ENCODE data around the gene MLYCD.

Gene MLYCD

GRCh38 chr16:83955218-83956130 lies 56.6 kb downstream of the MLYCD start:
- no peak for DNase-seq (ENCODE audit: low read depth in 2 of 2)

GRCh38 chr16:83956336-83957289 lies 57.7 kb downstream of the MLYCD start:
- DNase-seq (ENCODE audit: low read depth in 2 of 2), result peak; percentile 61 to 64

- DNase-seq (ENCODE audit: low read depth in 2 of 2), result no peak
Measured at GRCh38 chr16:83957296-83957855, 58.5 kb downstream of the MLYCD start.

GRCh38 chr16:83958137-83958845 lies 59.4 kb downstream of the MLYCD start:
- no peak for DNase-seq (ENCODE audit: low read depth in 2 of 2)

- no peak for DNase-seq (ENCODE audit: low read depth in 2 of 2)
Measured at GRCh38 chr16:83958846-83959565, 60.1 kb downstream of the MLYCD start.

- no peak for DNase-seq (ENCODE audit: low read depth in 2 of 2)
Measured at GRCh38 chr16:83959656-83960434, 60.9 kb downstream of the MLYCD start.

DNA sequence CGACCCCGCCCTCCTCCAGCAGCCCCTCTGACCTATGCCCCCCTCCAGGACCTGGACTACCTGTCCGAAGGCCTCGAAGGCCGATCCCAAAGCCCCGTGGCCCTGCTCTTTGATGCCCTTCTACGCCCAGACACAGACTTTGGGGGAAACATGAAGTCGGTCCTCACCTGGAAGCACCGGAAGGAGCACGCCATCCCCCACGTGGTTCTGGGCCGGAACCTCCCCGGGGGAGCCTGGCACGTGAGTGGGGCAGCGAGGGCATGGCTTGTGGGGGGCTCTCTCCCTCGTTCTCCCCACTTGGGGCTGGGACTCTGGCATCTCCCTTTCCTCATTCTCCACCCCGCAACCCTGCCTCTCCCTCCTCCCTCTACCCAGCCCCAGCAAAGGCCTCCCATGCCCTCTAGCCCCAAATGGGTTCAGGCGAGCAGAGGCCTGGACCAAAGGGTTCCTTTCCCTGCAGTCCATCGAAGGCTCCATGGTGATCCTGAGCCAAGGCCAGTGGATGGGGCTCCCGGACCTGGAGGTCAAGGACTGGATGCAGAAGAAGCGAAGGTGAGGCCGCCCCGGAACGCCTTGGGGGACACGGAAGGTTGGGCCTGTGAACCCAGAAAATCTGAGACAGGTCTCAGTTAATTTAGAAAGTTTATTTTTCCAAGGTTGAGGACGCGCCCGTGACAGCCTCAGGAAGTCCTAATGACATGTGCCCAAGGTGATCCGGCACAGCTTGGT lies 61.8 kb downstream of the MLYCD start:
- DNase-seq (ENCODE audit: low read depth in 2 of 2), result no peak

DNA sequence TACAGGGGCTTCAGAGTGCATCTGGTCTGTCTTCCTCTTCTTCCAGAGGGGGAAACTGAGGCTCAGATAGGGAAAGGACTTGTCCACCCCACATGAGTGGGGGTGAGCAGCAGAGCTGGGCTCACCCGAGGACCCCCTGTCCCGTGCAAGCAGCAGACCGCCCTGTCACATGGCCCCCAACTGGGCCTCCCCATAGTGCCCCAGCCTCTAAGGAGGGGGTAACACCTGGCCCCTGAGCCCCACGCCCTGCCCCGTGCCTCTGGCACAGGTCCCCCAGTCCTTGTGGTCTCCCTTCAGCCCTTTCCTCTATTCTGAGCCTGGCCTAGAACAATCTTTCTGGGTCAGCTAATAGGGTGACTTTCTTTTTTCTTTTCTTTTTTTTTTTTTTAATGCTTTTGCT lies 62.7 kb downstream of the MLYCD start:
- DNase-seq (ENCODE audit: low read depth in 2 of 2), result no peak

GRCh38 chr16:83963277-83964119 lies 64.6 kb downstream of the MLYCD start:
- no peak for DNase-seq (ENCODE audit: low read depth in 2 of 2)

GRCh38 chr16:83964684-83965443 lies 65.9 kb downstream of the MLYCD start:
- no peak for DNase-seq (ENCODE audit: low read depth in 2 of 2)

DNA sequence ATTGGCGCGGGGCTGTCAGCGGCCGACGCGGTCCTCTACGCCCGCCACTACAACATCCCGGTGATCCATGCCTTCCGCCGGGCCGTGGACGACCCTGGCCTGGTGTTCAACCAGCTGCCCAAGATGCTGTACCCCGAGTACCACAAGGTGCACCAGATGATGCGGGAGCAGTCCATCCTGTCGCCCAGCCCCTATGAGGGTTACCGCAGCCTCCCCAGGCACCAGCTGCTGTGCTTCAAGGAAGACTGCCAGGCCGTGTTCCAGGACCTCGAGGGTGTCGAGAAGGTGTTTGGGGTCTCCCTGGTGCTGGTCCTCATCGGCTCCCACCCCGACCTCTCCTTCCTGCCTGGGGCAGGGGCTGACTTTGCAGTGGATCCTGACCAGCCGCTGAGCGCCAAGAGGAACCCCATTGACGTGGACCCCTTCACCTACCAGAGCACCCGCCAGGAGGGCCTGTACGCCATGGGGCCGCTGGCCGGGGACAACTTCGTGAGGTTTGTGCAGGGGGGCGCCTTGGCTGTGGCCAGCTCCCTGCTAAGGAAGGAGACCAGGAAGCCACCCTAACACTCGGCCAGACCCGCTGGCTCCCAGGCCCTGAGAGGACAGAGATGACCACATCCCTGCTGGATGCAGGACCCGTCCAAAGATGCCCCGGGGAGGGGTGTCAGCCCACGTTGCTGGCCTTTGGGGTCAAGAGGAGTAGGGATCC lies 66.7 kb downstream of the MLYCD start:
- DNase-seq (ENCODE audit: low read depth in 2 of 2), result no peak

DNA sequence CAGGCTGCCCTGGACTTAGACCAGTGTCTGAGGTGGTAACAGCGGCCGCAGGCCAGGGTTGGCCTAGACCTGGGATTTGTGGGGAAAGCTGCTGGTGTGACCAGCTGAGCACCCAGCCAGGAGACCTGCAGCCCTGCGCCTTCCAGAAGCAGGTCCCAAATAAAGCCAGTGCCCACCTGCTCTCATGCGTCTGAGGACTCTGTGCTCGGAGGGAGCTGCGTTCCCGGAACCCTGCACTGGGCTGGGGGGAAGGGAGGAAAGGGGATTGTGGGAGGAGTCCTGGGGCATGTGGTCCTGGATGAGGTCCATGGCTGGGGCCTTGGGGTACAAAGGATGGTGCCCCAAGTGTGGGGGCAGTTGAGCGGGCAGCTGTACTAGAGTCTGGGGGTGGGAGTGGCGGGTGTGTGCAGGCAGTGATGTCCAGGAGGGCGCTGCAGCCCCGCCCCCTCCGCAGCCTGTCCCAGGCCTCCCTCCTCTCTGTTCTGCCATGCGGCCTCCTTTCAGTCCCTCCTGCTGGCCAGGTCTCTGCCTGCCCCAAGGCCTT lies 67.3 kb downstream of the MLYCD start:
- DNase-seq (ENCODE audit: low read depth in 2 of 2), result no peak

DNA sequence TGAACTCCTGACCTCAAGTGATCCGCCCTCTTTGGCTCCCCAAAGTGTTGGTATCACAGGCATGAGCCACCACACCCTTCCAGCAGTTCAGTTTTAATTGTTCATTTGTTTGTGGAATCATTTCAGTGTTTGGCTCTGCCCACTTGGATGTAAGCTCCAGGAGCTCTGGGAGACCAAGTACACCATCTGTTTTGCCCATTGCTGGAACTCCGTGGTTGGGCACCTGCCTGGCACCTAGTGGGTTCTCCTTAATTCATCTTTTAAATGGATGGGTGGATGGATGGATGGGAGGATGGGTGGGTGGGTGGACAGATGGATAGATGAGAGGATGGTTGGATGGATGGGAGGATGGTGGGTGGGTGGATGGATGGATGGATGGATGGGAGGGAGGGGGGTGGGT lies 68.2 kb downstream of the MLYCD start:
- DNase-seq (ENCODE audit: low read depth in 2 of 2), result no peak

- no peak for DNase-seq (ENCODE audit: low read depth in 2 of 2)
Measured at GRCh38 chr16:83967838-83968305, 69.0 kb downstream of the MLYCD start, which contains the start of gene NECAB2. NECAB2 (plus strand) TSS chr16:83968244; CDS start chr16:83968649, 405 bp downstream.

DNA sequence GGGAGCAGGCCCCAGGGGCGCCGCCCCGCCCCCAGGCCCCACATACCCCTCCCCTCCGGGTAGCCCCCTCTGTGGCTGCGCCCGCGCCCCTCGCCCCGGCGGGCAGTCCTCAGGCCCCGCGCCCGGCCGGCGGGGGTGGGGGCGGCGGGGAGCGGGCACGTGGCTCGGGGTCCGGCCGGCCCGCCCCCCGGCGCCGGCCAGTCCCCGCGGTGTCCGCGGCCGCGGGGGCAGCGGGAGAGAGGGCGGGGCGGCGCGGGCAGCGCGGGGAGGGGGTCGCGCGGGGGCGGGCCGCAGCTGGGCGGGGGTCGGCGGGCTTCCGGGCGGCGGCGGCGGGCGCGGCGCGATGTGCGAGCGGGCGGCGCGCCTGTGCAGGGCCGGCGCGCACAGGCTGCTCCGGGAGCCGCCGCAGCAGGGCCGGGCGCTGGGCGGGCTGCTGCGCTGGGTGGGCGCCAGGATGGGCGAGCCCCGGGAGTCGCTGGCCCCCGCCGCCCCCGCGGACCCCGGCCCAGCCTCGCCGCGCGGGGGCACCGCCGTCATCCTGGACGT lies 69.5 kb downstream of the MLYCD start:
- DNase-seq (ENCODE audit: low read depth in 2 of 2), result no peak
